GM23338 (cell line): ENCODE measurements around the gene METTL18. TPM values are rescaled to one million over a fixed set of nuclear protein-coding genes. Genes with fewer than 3 reads are reported as not detected.
A peak's percentile ranks its signal among the peaks of the same experiment; 100 is the strongest.

Source experiments
- ATAC-seq: fragments of 200-7000 bp; cut with Tn5 transposase; 3 replicates; pipeline ENCODE4 v1.9.1; 2020
- DNase-seq: peaks from one replicate; pipeline ENCODE4 v3.0.0-alpha.2; 2015; ENCODE audit warnings: low spot score
- H2AFZ ChIP-seq: fragments of 200-600 bp; sonication (generic); 2 replicates; pipeline ENCODE4 v1.8.0; 2016; ENCODE audit warnings: antibody characterized with exemption, mild to moderate bottlenecking, moderate library complexity
- H3F3A ChIP-seq: fragments of 200-600 bp; sonication (generic); replicated peaks from 2 replicates; pipeline ENCODE4 v1.8.0; 2017; ENCODE audit warnings: antibody characterized with exemption, mixed run types, low read depth
- H3K27ac ChIP-seq: fragments of 200-600 bp; sonication (generic); 2 replicates; pipeline ENCODE4 v1.6.1; 2016; ENCODE audit warnings: low read depth
- H3K27me3 ChIP-seq: fragments of 200-600 bp; sonication (generic); 2 replicates; pipeline ENCODE4 v1.8.0; 2016; ENCODE audit warnings: mild to moderate bottlenecking, mixed run types, moderate library complexity; ENCODE audit not compliant: insufficient read depth
- H3K36me3 ChIP-seq: fragments of 200-600 bp; sonication (generic); 2 replicates; pipeline ENCODE4 v1.8.0; 2016; ENCODE audit warnings: mild to moderate bottlenecking; ENCODE audit not compliant: insufficient read depth
- H3K4me1 ChIP-seq: fragments of 200-600 bp; sonication (generic); 2 replicates; pipeline ENCODE4 v1.8.0; 2016; ENCODE audit warnings: mild to moderate bottlenecking, moderate library complexity; ENCODE audit not compliant: insufficient read depth
- H3K4me2 ChIP-seq: fragments of 200-600 bp; sonication (generic); 2 replicates; pipeline ENCODE4 v1.7.1; 2017; ENCODE audit warnings: mixed run types
- H3K4me3 ChIP-seq: fragments of 200-600 bp; sonication (generic); 2 replicates; pipeline ENCODE4 v1.6.1; 2016; ENCODE audit warnings: mixed run types
- H3K79me2 ChIP-seq: fragments of 200-600 bp; sonication (generic); replicated peaks from 2 replicates; pipeline ENCODE4 v1.8.0; 2017; ENCODE audit warnings: mild to moderate bottlenecking; ENCODE audit not compliant: insufficient read depth
- H3K9me2 ChIP-seq: fragments of 200-600 bp; sonication (generic); 2 replicates; pipeline ENCODE4 v1.8.0; 2017; ENCODE audit not compliant: insufficient read depth
- H4K20me1 ChIP-seq: fragments of 200-600 bp; sonication (generic); replicated peaks from 2 replicates; pipeline ENCODE4 v1.8.0; 2017; ENCODE audit warnings: mild to moderate bottlenecking; ENCODE audit not compliant: insufficient read depth
- H3K27ac Mint-ChIP-seq: 2 replicates; pipeline ENCODE4 v1.8.0; 2020; ENCODE audit warnings: inconsistent platforms, mild to moderate bottlenecking, moderate library complexity, mixed read lengths
- H3K27me3 Mint-ChIP-seq: 3 replicates; pipeline ENCODE4 v1.8.0; 2022; ENCODE audit warnings: low read depth, mild to moderate bottlenecking, moderate library complexity, mixed read lengths, inconsistent platforms; ENCODE audit not compliant: insufficient read depth, poor library complexity
- H3K36me3 Mint-ChIP-seq: 3 replicates; pipeline ENCODE4 v1.8.0; 2021; ENCODE audit warnings: low read depth, mild to moderate bottlenecking, inconsistent platforms, moderate library complexity, mixed read lengths
- H3K4me1 Mint-ChIP-seq: 3 replicates; pipeline ENCODE4 v1.8.0; 2020; ENCODE audit warnings: mild to moderate bottlenecking, inconsistent platforms, mixed read lengths
- H3K4me3 Mint-ChIP-seq: 3 replicates; pipeline ENCODE4 v1.8.0; 2021; ENCODE audit warnings: moderate library complexity, mild to moderate bottlenecking, inconsistent platforms, mixed read lengths
- H3K9me3 Mint-ChIP-seq: 3 replicates; pipeline ENCODE4 v1.8.0; 2020; ENCODE audit warnings: moderate library complexity, mild to moderate bottlenecking, inconsistent platforms, mixed read lengths
- CREB1 ChIP-seq: fragments of 250-450 bp; sonication (Bioruptor Pico); IDR thresholded peaks from 2 replicates; pipeline ENCODE4 v1.5.0; 2020; ENCODE audit warnings: low read depth, mild to moderate bottlenecking, moderate library complexity
- EZH2 ChIP-seq: fragments of 200-600 bp; sonication (generic); IDR thresholded peaks from one replicate; pipeline ENCODE4 v1.8.0; 2017; ENCODE audit warnings: antibody characterized with exemption, mild to moderate bottlenecking, low read depth; ENCODE audit not compliant: unreplicated experiment
- NANOG ChIP-seq: IDR thresholded peaks from 2 replicates; pipeline ENCODE4 v1.6.1; 2016; ENCODE audit warnings: antibody characterized with exemption, borderline replicate concordance
- POLR2AphosphoS5 ChIP-seq: IDR thresholded peaks from 2 replicates; pipeline ENCODE4 v1.6.1; 2016; ENCODE audit warnings: antibody characterized with exemption, low read depth
- REST ChIP-seq: IDR thresholded peaks from one replicate; pipeline ENCODE4 v1.6.1; 2018; ENCODE audit warnings: antibody characterized with exemption; ENCODE audit not compliant: unreplicated experiment
- STAT1 ChIP-seq: IDR thresholded peaks from one replicate; pipeline ENCODE4 v1.6.1; 2016; ENCODE audit warnings: antibody characterized with exemption; ENCODE audit not compliant: unreplicated experiment
- ZNF114 ChIP-seq: fragments of 250-450 bp; sonication (Bioruptor Pico); IDR thresholded peaks from 2 replicates; pipeline ENCODE4 v1.5.0; 2020; ENCODE audit warnings: mild to moderate bottlenecking, moderate library complexity
- ZNF331 ChIP-seq: fragments of 250-450 bp; sonication (Bioruptor Pico); IDR thresholded peaks from 2 replicates; pipeline ENCODE4 v1.5.0; 2020; ENCODE audit warnings: low read depth, mild to moderate bottlenecking, moderate library complexity
- polyA plus RNA-seq: library from polyadenylated mRNA; unstranded; fragments of >200 nt; fragmentation: Nextera tagmentation; extraction: Ambion mirVana; gene quantifications from 2 replicates; pipeline ENCODE4 v1.2.1, GENCODE V29; 2016
- total RNA-seq: library from RNA; depleted of rRNA; stranded (reverse); fragments of >200 nt; shearing (Covaris generic); gene quantifications from 2 replicates; pipeline ENCODE4 v1.2.3, GENCODE V29; 2014
- TF ChIP-seq, protein P1 (sequence below), 2 experiments: fragments of 200-600 bp in 1 of 2; sonication (generic) in 1 of 2; conservative IDR thresholded peaks; 2 replicates each; pipeline versions ENCODE4 v1.5.1 to v1.6.1; 2016 to 2017; ENCODE audit warnings: antibody characterized with exemption in 2 of 2, low read depth in 2 of 2, mild to moderate bottlenecking in 2 of 2, moderate library complexity in 1 of 2

METTL18 gene
- total and polyA plus RNA-seq, 2 experiments from 2014 or later, result 9.9 to 13.6 TPM

DNA sequence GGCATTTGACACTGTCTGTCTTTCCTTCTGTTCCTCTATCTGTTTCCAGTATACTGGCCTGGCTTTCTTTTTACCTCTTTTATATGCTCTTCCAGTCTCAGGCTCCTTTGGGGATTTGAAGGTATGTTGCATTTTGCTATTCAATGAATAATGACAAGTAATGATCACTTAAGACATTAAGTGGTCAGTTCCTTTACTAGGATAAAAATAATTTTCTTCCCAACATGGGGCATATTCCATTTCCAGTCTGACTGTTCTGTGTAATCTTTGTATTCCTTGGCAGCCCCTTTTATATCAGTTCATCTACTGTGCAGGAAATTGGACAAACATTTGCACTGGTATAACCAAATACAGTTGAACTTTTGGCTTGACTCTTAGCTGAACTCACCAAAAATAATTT, 15.6 kb downstream of the METTL18 start (continued):
- TF ChIP-seq, protein P1, sequence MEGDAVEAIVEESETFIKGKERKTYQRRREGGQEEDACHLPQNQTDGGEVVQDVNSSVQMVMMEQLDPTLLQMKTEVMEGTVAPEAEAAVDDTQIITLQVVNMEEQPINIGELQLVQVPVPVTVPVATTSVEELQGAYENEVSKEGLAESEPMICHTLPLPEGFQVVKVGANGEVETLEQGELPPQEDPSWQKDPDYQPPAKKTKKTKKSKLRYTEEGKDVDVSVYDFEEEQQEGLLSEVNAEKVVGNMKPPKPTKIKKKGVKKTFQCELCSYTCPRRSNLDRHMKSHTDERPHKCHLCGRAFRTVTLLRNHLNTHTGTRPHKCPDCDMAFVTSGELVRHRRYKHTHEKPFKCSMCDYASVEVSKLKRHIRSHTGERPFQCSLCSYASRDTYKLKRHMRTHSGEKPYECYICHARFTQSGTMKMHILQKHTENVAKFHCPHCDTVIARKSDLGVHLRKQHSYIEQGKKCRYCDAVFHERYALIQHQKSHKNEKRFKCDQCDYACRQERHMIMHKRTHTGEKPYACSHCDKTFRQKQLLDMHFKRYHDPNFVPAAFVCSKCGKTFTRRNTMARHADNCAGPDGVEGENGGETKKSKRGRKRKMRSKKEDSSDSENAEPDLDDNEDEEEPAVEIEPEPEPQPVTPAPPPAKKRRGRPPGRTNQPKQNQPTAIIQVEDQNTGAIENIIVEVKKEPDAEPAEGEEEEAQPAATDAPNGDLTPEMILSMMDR (conservative IDR thresholded peaks at IDR 0.05; ENCODE audit: low read depth in 2 of 2), result no peak
- TF ChIP-seq ZNF331 (CRISPR knock-in tag), result no peak
- TF ChIP-seq REST, result no peak

DNA sequence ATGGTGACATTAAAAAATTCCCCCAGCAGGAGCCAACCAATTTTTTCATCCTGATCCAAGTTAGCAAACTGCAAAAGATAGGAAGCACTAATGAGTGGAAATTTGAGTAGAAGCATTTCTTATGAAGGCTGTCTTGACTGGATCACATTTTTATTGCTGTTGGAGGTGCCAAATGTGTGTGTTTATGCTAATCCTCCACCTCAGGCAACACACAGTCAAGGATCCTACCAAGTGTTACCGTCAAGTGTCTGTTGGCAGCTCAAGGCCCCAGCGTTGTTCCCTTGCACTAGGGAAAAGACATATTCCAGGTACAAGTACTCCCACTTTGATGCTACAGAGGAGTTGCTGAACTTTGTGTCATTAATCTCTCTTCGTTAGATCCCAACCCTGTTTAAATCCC, 18.3 kb downstream of the METTL18 start:
- H3K36me3 Mint-ChIP-seq, result no peaks in the 10 kb centered on the region; the same call in 2 of the 3 replicates
- Histone ChIP-seq H3K27ac (no peak overlapping the region), H3K9me2 (no peaks in the 10 kb centered on the region), H2AFZ (peak overlapping the region; percentile 25; the same call in 1 of the 2 replicates), H3K4me3 (no peak overlapping the region), H3K79me2 (no peaks in the 10 kb centered on the region), H3K36me3 (no peaks in the 10 kb centered on the region), H3K4me1 (peaks cover 9% of the 10 kb centered on the region; the same call in 1 of the 2 replicates), H4K20me1 (no peaks in the 10 kb centered on the region), H3K27me3 (no peaks in the 10 kb centered on the region), H3K4me2 (no peak overlapping the region), H3F3A (no peaks in the 10 kb centered on the region)
- no peaks in the 10 kb centered on the region for H3K27me3 Mint-ChIP-seq
- H3K4me3 Mint-ChIP-seq, result no peak overlapping the region
- no peak for DNase-seq
- TF ChIP-seq EZH2 (no peak), NANOG (no peak), ZNF114 (CRISPR knock-in tag) (no peak), STAT1 (no peak)
- H3K9me3 Mint-ChIP-seq, result no peaks in the 10 kb centered on the region; the same call in 2 of the 3 replicates
- no peak for ATAC-seq
- peaks cover 23% of the 10 kb centered on the region for H3K4me1 Mint-ChIP-seq
- H3K27ac Mint-ChIP-seq, result no peak overlapping the region

- H3K9me2 ChIP-seq, result no peaks in the 10 kb centered on the region
- Mint-ChIP-seq H3K27me3 (no peaks in the 10 kb centered on the region), H3K4me1 (peaks cover 2% of the 10 kb centered on the region; the same call in 2 of the 3 replicates), H3K36me3 (no peaks in the 10 kb centered on the region), H3K4me3 (no peak overlapping the region), H3K9me3 (no peaks in the 10 kb centered on the region), H3K27ac (no peak overlapping the region)
- H3K27me3 ChIP-seq, result no peaks in the 10 kb centered on the region
- H3K4me3 ChIP-seq, result no peak overlapping the region
- H3F3A ChIP-seq, result no peaks in the 10 kb centered on the region
- H3K4me1 ChIP-seq, result no peaks in the 10 kb centered on the region
- H4K20me1 ChIP-seq, result no peaks in the 10 kb centered on the region
- H3K4me2 ChIP-seq, result no peak overlapping the region
- no peak for DNase-seq
- H3K36me3 ChIP-seq, result no peaks in the 10 kb centered on the region
- H2AFZ ChIP-seq, result no peak overlapping the region
- H3K79me2 ChIP-seq, result no peaks in the 10 kb centered on the region
- ATAC-seq, result no peak
- H3K27ac ChIP-seq, result no peak overlapping the region
- no peak for TF ChIP-seq CREB1 (CRISPR knock-in tag)
- no peak for TF ChIP-seq ZNF114 (CRISPR knock-in tag)
- no peak for TF ChIP-seq STAT1
- TF ChIP-seq NANOG, result no peak
- no peak for TF ChIP-seq EZH2
- no peak for TF ChIP-seq REST
- TF ChIP-seq ZNF331 (CRISPR knock-in tag), result no peak
- TF ChIP-seq POLR2AphosphoS5, result no peak
Observed at GRCh38 chr1:169768161-169768560, 26.5 kb downstream of the METTL18 start.
